WTC11 (cell line): ENCODE data around the gene RPP38. TPM values are rescaled to one million over a fixed set of nuclear protein-coding genes. Genes with fewer than 3 reads are reported as not detected.

Source experiments
- ATAC-seq: fragments of 200-7000 bp; cut with Tn5 transposase; 2 replicates; pipeline ENCODE4 v1.10.0; 2021; ENCODE audit warnings: mild to moderate bottlenecking, moderate library complexity
- CTCF ChIA-PET: fragments of 300-600 bp; sonication (Branson Sonifier 250); formaldehyde crosslinking; loops from one replicate; lab custom pipeline; 2021; ENCODE audit warnings: antibody characterized with exemption; lab: Charles Lee
- POLR2A ChIA-PET: fragments of 350-600 bp; sonication (Branson Sonifier 250); formaldehyde crosslinking; loops from one replicate; lab custom pipeline; 2021; ENCODE audit warnings: antibody characterized with exemption; lab: Charles Lee
- DNase-seq: peaks from one replicate; pipeline ENCODE4 v3.0.0; 2021; ENCODE audit warnings: low spot score
- H3K27ac Mint-ChIP-seq: 2 replicates; pipeline ENCODE4 v1.8.0; 2021; ENCODE audit warnings: mixed read lengths
- H3K27me3 Mint-ChIP-seq: 2 replicates; pipeline ENCODE4 v1.8.0; 2021; ENCODE audit warnings: low read depth, mild to moderate bottlenecking, moderate library complexity, mixed read lengths
- H3K36me3 Mint-ChIP-seq: 2 replicates; pipeline ENCODE4 v1.8.0; 2021; ENCODE audit warnings: mixed read lengths
- H3K4me1 Mint-ChIP-seq: 2 replicates; pipeline ENCODE4 v1.8.0; 2022; ENCODE audit warnings: mixed read lengths
- H3K4me3 Mint-ChIP-seq: 2 replicates; pipeline ENCODE4 v1.8.0; 2021; ENCODE audit warnings: mild to moderate bottlenecking, moderate library complexity, mixed read lengths
- H3K9me3 Mint-ChIP-seq: 2 replicates; pipeline ENCODE4 v1.8.0; 2021; ENCODE audit warnings: mixed read lengths
- AR ChIP-seq: fragments of 250-450 bp; sonication (Bioruptor Pico); IDR thresholded peaks from 2 replicates; pipeline ENCODE4 v1.9.0; 2021; ENCODE audit warnings: mild to moderate bottlenecking
- CTCF ChIP-seq: fragments of 200-600 bp; IDR thresholded peaks from 2 replicates; pipeline ENCODE4 v1.8.0; 2022; ENCODE audit warnings: antibody characterized with exemption
- ELF4 ChIP-seq: sonication (generic); formaldehyde crosslinking; IDR thresholded peaks from 2 replicates; pipeline ENCODE4 v1.8.1; 2022; ENCODE audit warnings: low read depth, mild to moderate bottlenecking, moderate library complexity, missing genetic modification reagents
- EMX1 ChIP-seq: fragments of 250-450 bp; sonication (Bioruptor Pico); IDR thresholded peaks from 2 replicates; pipeline ENCODE4 v1.8.0; 2021; ENCODE audit warnings: mild to moderate bottlenecking
- MXD4 ChIP-seq: fragments of 250-450 bp; sonication (Bioruptor Pico); IDR thresholded peaks from 2 replicates; pipeline ENCODE4 v1.8.0; 2021; ENCODE audit warnings: mild to moderate bottlenecking, moderate library complexity, borderline replicate concordance
- NFATC4 ChIP-seq: fragments of 250-450 bp; sonication (Bioruptor Pico); IDR thresholded peaks from 2 replicates; pipeline ENCODE4 v1.9.0; 2021; ENCODE audit warnings: mild to moderate bottlenecking
- NFYB ChIP-seq: sonication (generic); formaldehyde crosslinking; conservative IDR thresholded peaks from 2 replicates; pipeline ENCODE4 v1.8.0; 2022; ENCODE audit warnings: low read depth, missing genetic modification reagents
- NR3C1 ChIP-seq: sonication (generic); formaldehyde crosslinking; conservative IDR thresholded peaks from 2 replicates; pipeline ENCODE4 v1.8.1; 2023; ENCODE audit warnings: low read depth, mild to moderate bottlenecking, missing genetic modification reagents
- RORB ChIP-seq: fragments of 250-450 bp; sonication (Bioruptor Pico); IDR thresholded peaks from 2 replicates; pipeline ENCODE4 v1.9.0; 2021; ENCODE audit warnings: mild to moderate bottlenecking
- SMAD3 ChIP-seq: sonication (generic); formaldehyde crosslinking; IDR thresholded peaks from 2 replicates; pipeline ENCODE4 v1.8.0; 2022; ENCODE audit warnings: missing genetic modification reagents, mild to moderate bottlenecking, borderline replicate concordance
- SMAD4 ChIP-seq: sonication (generic); formaldehyde crosslinking; IDR thresholded peaks from 2 replicates; pipeline ENCODE4 v1.8.0; 2022; ENCODE audit warnings: mild to moderate bottlenecking, missing genetic modification reagents
- SP1 ChIP-seq: sonication (generic); formaldehyde crosslinking; conservative IDR thresholded peaks from 2 replicates; pipeline ENCODE4 v1.8.1; 2022; ENCODE audit warnings: missing genetic modification reagents
- ZNF232 ChIP-seq: sonication (generic); formaldehyde crosslinking; IDR thresholded peaks from 2 replicates; pipeline ENCODE4 v1.8.0; 2022; ENCODE audit warnings: mild to moderate bottlenecking, missing genetic modification reagents
- ZNF281 ChIP-seq: sonication (generic); formaldehyde crosslinking; IDR thresholded peaks from 2 replicates; pipeline ENCODE4 v1.8.0; 2023; ENCODE audit warnings: mild to moderate bottlenecking, missing genetic modification reagents
- ZNF416 ChIP-seq: fragments of 250-450 bp; sonication (Bioruptor Pico); IDR thresholded peaks from 2 replicates; pipeline ENCODE4 v1.9.0; 2021; ENCODE audit warnings: mild to moderate bottlenecking, inconsistent platforms
- ZNF423 ChIP-seq: fragments of 250-450 bp; sonication (Bioruptor Pico); IDR thresholded peaks from 2 replicates; pipeline ENCODE4 v2.1.2; 2022; ENCODE audit warnings: mild to moderate bottlenecking, moderate library complexity
- total RNA-seq: library from RNA; stranded (reverse); gene quantifications from 3 replicates; pipeline ENCODE4 v1.2.3, GENCODE V29; 2021

RPP38 gene
- total RNA-seq, 1 experiment from 2014 or later = 20.9 TPM

- ChIA-PET CTCF (interaction anchor here (0.5 to 2.0 kb wide), 7 partner anchors 9 to 406 kb away, joined by 3 to 12 read pairs (median 4); partner anchors contain the start of genes DCLRE1C, NMT2 and RPP38), POLR2A (interaction anchor here (0.6 to 1.0 kb wide), 2 partner anchors 9 to 218 kb away, joined by 3 to 6 read pairs; partner anchors contain the start of gene RPP38)
- Mint-ChIP-seq H3K4me1 (no peaks in the 10 kb centered on the region), H3K4me3 (no peak overlapping the region)
- TF ChIP-seq ELF4 (CRISPR knock-in tag) (no peak), CTCF (peak; percentile 83), SP1 (CRISPR knock-in tag) (no peak), MXD4 (CRISPR knock-in tag) (no peak)
- TF ChIP-seq, all 79 proteins: peak for 1
- peak; percentile 85 for DNase-seq
- peak; percentile 100 for ATAC-seq
- H3K27me3 Mint-ChIP-seq = no peaks in the 10 kb centered on the region
- H3K36me3 Mint-ChIP-seq = peaks cover 51% of the 10 kb centered on the region
- H3K9me3 Mint-ChIP-seq = no peaks in the 10 kb centered on the region
- no peak overlapping the region for H3K27ac Mint-ChIP-seq
Observed at GRCh38 chr10:15106352-15107013, 9.3 kb downstream of the RPP38 start.

- ChIA-PET POLR2A (no interaction called here), CTCF (interaction anchor here (0.5 kb wide), 1 partner anchor 67 kb away, joined by 3 read pairs; no protein-coding TSS in a partner anchor)
- Mint-ChIP-seq H3K4me1 (no peaks in the 10 kb centered on the region), H3K4me3 (no peak overlapping the region), H3K27me3 (no peaks in the 10 kb centered on the region; the same call in 1 of the 2 replicates), H3K27ac (no peak overlapping the region; the same call in 1 of the 2 replicates), H3K36me3 (peaks cover 18% of the 10 kb centered on the region), H3K9me3 (no peaks in the 10 kb centered on the region)
- ATAC-seq (peak; percentile 92), DNase-seq (no peak)
- TF ChIP-seq RORB (CRISPR knock-in tag) (no peak), SMAD3 (CRISPR knock-in tag) (no peak), ZNF423 (no peak), MXD4 (CRISPR knock-in tag) (no peak), NFATC4 (CRISPR knock-in tag) (no peak), ZNF281 (CRISPR knock-in tag) (no peak), AR (CRISPR knock-in tag) (no peak), ZNF416 (CRISPR knock-in tag) (no peak), NFYB (CRISPR knock-in tag) (no peak), EMX1 (CRISPR knock-in tag) (no peak), SMAD4 (CRISPR knock-in tag) (no peak), NR3C1 (no peak), ZNF232 (CRISPR knock-in tag) (no peak)
Observed at GRCh38 chr10:15112657-15113056, 15.5 kb downstream of the RPP38 start.
